ENCODE data around the gene ZNF280D. TPM values are rescaled to one million over a fixed set of nuclear protein-coding genes. Genes with fewer than 3 reads are reported as not detected.

The ZNF280D gene
- total and polyA plus RNA-seq, 2 experiments from 2014 or later = 8.0 to 24.6 TPM

DNA sequence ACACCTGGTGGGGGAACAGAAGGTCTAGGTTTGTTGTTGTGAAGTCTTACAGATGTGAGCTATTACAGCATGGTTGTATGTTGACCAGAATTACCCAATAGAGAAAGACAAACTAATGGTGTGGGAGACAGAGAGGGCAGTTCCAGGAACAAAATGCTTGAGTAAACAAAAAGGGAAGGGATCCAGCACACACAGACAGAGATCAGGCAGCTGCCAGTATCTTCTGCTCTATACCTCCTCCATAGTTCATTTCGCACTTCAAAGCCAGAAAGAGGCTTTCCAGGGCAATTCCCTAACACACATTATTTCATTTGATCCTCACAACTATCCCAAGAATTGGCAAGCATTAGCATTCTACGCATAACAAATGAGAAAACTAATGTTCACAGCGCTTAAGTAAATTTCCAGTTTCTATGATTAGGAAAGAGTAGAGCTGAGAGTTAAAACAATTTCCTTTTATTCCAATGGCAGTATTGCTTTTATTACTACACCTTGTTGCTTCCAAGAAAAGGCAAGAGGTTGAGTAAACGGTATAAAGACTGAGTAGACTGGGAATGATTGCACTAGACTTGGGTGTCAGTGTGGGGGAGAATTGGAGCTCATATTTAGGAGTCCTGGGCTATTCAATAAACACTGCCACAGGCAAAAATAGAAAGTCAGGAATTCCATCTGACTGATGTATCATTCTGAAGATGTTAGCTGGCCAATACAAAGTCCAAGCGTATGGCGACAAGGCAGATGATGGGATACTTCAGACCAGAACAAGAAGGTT, 39.7 kb upstream of the ZNF280D start:
- WGBS, 2 experiments (ENCODE audit: low coverage in 1 of 2, low lambda C conversion rate in 2 of 2, missing lambda C conversion rate in 2 of 2) = 25 to 34% methylated on average over 6 of the region's 6 CpGs
- DNase-seq = peak; percentile 53
- no peak overlapping the region for H3K9ac ChIP-seq
- H3K9me3 ChIP-seq (ENCODE audit: low read depth) = no peaks in the 10 kb centered on the region
- H3K27me3 ChIP-seq (replicated peaks; ENCODE audit: insufficient read depth) = no peaks in the 10 kb centered on the region
- TF ChIP-seq EZH2phosphoT487 (IDR thresholded peaks at IDR 0.05; ENCODE audit: insufficient read depth, low read depth) (no peak), EZH2 (IDR thresholded peaks at IDR 0.05; ENCODE audit: insufficient read depth, poor library complexity, severe bottlenecking) (no peak)
- H3K4me1 ChIP-seq (ENCODE audit: insufficient read depth) = peaks cover 14% of the 10 kb centered on the region
- no peaks in the 10 kb centered on the region for H3K36me3 ChIP-seq (ENCODE audit: low read depth)
- H3F3A ChIP-seq (ENCODE audit: insufficient read depth) = peaks cover 9% of the 10 kb centered on the region; the same call in 1 of the 2 replicates
- H3K4me3 ChIP-seq = peak overlapping the region; percentile 21; the same call in 1 of the 2 replicates
- no peaks in the 10 kb centered on the region for H3K9me2 ChIP-seq (ENCODE audit: insufficient read depth)
- H2AFZ ChIP-seq = peak overlapping the region; percentile 44
- H3K79me2 ChIP-seq (ENCODE audit: insufficient read depth) = no peaks in the 10 kb centered on the region
- H3K27ac ChIP-seq = peak overlapping the region; percentile 14; the same call in 1 of the 2 replicates
- no peaks in the 10 kb centered on the region for H4K20me1 ChIP-seq (ENCODE audit: insufficient read depth)
- in situ Hi-C loops (cut with MboI) = no loop called here
- peak overlapping the region; percentile 76 for H3K4me2 ChIP-seq (ENCODE audit: unreplicated experiment)

GRCh38 chr15:56770173-56770572, 36.9 kb upstream of the ZNF280D start:
- H3K9ac ChIP-seq = no peak overlapping the region
- H3F3A ChIP-seq (ENCODE audit: insufficient read depth) = peaks cover 9% of the 10 kb centered on the region; the same call in 1 of the 2 replicates
- no peaks in the 10 kb centered on the region for H3K36me3 ChIP-seq (ENCODE audit: low read depth)
- no peaks in the 10 kb centered on the region for H3K79me2 ChIP-seq (ENCODE audit: insufficient read depth)
- no peak overlapping the region for H2AFZ ChIP-seq
- TF ChIP-seq EZH2phosphoT487 (IDR thresholded peaks at IDR 0.05; ENCODE audit: insufficient read depth, low read depth) (no peak), EZH2 (IDR thresholded peaks at IDR 0.05; ENCODE audit: insufficient read depth, poor library complexity, severe bottlenecking) (no peak)
- H4K20me1 ChIP-seq (ENCODE audit: insufficient read depth) = no peaks in the 10 kb centered on the region
- no peak overlapping the region for H3K4me2 ChIP-seq (ENCODE audit: unreplicated experiment)
- no peaks in the 10 kb centered on the region for H3K9me2 ChIP-seq (ENCODE audit: insufficient read depth)
- no peaks in the 10 kb centered on the region for H3K27me3 ChIP-seq (replicated peaks; ENCODE audit: insufficient read depth)
- no peak for DNase-seq
- in situ Hi-C loops (cut with MboI) = no loop called here
- H3K9me3 ChIP-seq (ENCODE audit: low read depth) = no peaks in the 10 kb centered on the region
- H3K4me1 ChIP-seq (ENCODE audit: insufficient read depth) = peaks cover 18% of the 10 kb centered on the region
- H3K27ac ChIP-seq = no peak overlapping the region
- 88 to 89% methylated on average over 5 of the region's 5 CpGs for WGBS, 2 experiments (ENCODE audit: low coverage in 1 of 2, low lambda C conversion rate in 2 of 2, missing lambda C conversion rate in 2 of 2)
- no peak overlapping the region for H3K4me3 ChIP-seq

GRCh38 chr15:56767315-56767714, 34.0 kb upstream of the ZNF280D start:
- H3K27ac ChIP-seq = no peak overlapping the region
- H3K36me3 ChIP-seq (ENCODE audit: low read depth) = no peaks in the 10 kb centered on the region
- no peak overlapping the region for H2AFZ ChIP-seq
- peak; percentile 48 for DNase-seq
- H3K4me3 ChIP-seq = no peak overlapping the region
- peaks cover 12% of the 10 kb centered on the region; the same call in 1 of the 2 replicates for H3K4me1 ChIP-seq (ENCODE audit: insufficient read depth)
- H3K4me2 ChIP-seq (ENCODE audit: unreplicated experiment) = no peak overlapping the region
- TF ChIP-seq EZH2 (IDR thresholded peaks at IDR 0.05; ENCODE audit: insufficient read depth, poor library complexity, severe bottlenecking) (no peak), EZH2phosphoT487 (IDR thresholded peaks at IDR 0.05; ENCODE audit: insufficient read depth, low read depth) (no peak)
- H3K79me2 ChIP-seq (ENCODE audit: insufficient read depth) = no peaks in the 10 kb centered on the region
- H3K9ac ChIP-seq = no peak overlapping the region
- in situ Hi-C loops (cut with MboI) = no loop called here
- no peaks in the 10 kb centered on the region for H3K9me3 ChIP-seq (ENCODE audit: low read depth)
- WGBS, 2 experiments (ENCODE audit: low coverage in 1 of 2, low lambda C conversion rate in 2 of 2, missing lambda C conversion rate in 2 of 2) = 56 to 60% methylated on average over 1 of the region's 1 CpG
- H3F3A ChIP-seq (ENCODE audit: insufficient read depth) = no peaks in the 10 kb centered on the region
- no peaks in the 10 kb centered on the region for H4K20me1 ChIP-seq (ENCODE audit: insufficient read depth)
- H3K27me3 ChIP-seq (replicated peaks; ENCODE audit: insufficient read depth) = no peaks in the 10 kb centered on the region
- H3K9me2 ChIP-seq (ENCODE audit: insufficient read depth) = no peaks in the 10 kb centered on the region

DNA sequence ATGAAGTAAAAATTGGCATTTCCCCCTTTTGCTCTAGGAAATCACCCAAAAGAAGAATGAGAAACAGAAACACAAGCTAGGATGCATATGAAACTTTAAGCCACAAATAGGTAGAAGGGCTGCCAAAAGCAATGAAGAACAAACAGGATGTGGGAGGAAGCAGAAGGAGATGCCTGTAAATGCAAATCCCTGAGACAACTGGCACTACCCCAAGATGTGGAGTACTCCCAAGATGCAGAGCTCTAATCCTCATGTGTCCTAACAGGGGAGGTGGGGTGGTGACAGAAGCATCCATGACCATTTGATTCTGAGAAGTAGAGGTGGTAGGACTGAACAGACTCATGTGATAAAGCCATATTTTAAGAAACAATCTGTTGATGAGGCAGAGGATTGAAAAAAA, 31.9 kb upstream of the ZNF280D start:
- Histone ChIP-seq H3K9me2 (ENCODE audit: insufficient read depth) (no peaks in the 10 kb centered on the region), H3K27me3 (replicated peaks; ENCODE audit: insufficient read depth) (no peaks in the 10 kb centered on the region), H3K4me1 (ENCODE audit: insufficient read depth) (peaks cover 21% of the 10 kb centered on the region), H3K9ac (no peak overlapping the region), H3K79me2 (ENCODE audit: insufficient read depth) (no peaks in the 10 kb centered on the region), H3K4me3 (no peak overlapping the region), H3K9me3 (ENCODE audit: low read depth) (no peaks in the 10 kb centered on the region), H4K20me1 (ENCODE audit: insufficient read depth) (no peaks in the 10 kb centered on the region), H3K36me3 (ENCODE audit: low read depth) (no peaks in the 10 kb centered on the region), H3K4me2 (ENCODE audit: unreplicated experiment) (peak overlapping the region; percentile 15), H2AFZ (peak overlapping the region; percentile 49), H3F3A (ENCODE audit: insufficient read depth) (peaks cover 14% of the 10 kb centered on the region), H3K27ac (no peak overlapping the region)
- peak; percentile 62 for DNase-seq
- no peak for TF ChIP-seq EZH2 (IDR thresholded peaks at IDR 0.05; ENCODE audit: insufficient read depth, poor library complexity, severe bottlenecking)
- no peak for TF ChIP-seq EZH2phosphoT487 (IDR thresholded peaks at IDR 0.05; ENCODE audit: insufficient read depth, low read depth)
- in situ Hi-C loops (cut with MboI) = no loop called here

Measured in GM23248 (cell line).